Stimulated activated CD8-positive, alpha-beta memory T cell treated with anti-CD3 and anti-CD28 coated beads, Interleukin-4, amount 100 ng/mL, for 24 hours (primary cell): ENCODE data around the gene B4GALT3.

Source experiments
- DNase-seq: peaks from one replicate; pipeline ENCODE4 v3.0.0-alpha.2; 2020; ENCODE audit warnings: low read depth

B4GALT3 gene

DNA sequence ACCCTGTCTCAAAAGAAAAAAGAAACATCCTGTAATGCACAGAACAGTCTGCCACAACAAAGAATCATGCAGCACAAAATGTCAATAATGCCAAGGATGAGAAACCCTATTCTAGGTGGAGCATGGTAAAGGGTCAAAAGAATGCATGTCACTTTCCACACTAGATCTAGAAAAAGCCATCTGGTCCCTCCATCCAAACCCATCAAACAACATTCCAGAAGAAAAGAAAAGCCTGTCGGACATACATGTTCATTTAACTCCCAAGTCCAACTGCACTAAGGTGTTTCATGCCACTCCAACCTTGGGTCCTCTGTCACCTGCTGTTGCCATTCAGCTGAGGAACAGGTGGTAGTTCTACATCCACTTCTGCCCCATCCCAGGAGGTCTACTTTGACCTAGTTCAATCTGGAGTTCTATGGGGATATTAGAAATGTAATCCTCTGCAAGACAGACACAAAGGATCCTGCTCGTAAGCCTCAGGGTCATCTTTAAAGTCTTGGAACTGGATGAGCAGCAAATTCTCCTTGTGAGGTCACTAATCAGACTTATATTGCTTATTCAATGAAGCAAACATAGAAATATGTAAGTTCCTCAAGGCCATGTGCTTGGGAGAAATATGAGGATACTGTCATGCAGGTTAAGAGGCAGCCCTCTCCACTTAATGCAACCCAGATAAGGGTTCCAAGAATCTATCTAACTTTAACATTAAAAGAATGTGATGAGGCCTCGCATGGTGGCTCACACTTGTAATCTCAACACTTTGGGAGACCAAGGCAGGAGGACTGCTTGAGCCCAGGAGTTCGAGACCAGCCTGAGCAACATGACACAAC is 48.5 kb downstream of the B4GALT3 start:
- DNase-seq, result no peak

DNA sequence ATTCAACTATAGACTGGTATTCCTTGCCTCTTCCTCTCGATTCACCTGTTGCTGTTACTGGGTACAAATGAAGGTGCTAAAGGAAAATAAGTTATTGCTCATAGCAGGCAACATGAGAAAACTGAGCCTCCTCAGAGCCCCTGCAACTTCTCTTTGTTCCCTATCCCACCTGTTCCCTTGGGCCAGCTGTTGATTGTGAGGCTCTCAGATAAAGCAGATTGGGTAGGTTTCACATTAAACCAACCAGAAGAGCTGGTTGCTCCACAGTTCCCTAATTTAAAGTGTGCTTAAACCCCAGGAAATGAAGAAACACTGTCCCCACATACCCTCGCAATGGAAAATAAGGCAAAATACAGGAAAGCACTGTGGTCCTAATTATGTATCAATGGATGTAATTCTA is 49.7 kb downstream of the B4GALT3 start:
- no peak for DNase-seq

DNA sequence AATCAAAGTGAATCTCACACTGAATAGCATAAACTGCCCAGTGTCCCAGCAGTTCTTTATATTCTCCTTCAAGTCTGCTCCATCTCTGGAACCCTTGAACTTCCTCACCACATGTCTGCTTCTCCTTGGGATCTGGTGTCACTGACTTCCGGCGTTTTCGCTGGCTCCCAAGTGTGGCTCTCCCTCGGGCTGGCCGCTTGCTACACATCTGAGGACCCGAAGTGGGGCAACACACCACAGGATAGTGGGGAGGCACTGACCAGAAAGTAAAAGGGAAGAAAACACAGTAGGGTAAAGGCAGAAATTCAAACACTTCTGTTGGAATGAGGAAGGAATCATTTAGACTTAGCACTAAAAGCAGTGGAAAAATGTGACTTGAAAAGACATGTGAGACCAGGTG is 54.3 kb downstream of the B4GALT3 start:
- DNase-seq, result no peak

DNA sequence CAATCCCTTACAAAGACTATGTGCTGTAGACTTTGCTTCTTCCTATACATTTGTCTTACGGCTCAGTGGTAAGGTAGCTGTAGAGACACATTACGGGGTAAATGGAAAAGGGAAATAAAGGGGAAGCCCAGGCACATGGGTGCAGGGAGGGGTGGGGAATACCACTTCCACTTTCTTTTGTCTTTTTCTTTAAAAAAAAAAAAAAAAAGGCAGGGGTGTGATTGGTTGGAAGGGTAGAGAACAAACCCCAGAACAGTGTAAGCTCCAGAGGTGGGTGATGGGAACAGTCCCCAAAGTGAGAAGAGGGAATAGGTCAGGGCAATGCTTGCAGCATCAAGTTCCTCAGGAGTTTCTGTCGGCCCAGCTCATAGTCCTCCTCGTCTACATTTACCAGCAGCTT is 55.5 kb downstream of the B4GALT3 start:
- DNase-seq, result no peak
